Nephron progenitor cell (in vitro differentiated cells): Measurements from ENCODE around the gene NEMF.

Experiments
- DNase-seq: peaks from one replicate; pipeline ENCODE4 v3.0.0; 2021
- H3K27ac Mint-ChIP-seq: 2 replicates; pipeline ENCODE4 v1.8.0; 2021; ENCODE audit warnings: mild to moderate bottlenecking, moderate library complexity, mixed read lengths
- H3K27me3 Mint-ChIP-seq: 2 replicates; pipeline ENCODE4 v1.8.0; 2021; ENCODE audit warnings: mild to moderate bottlenecking, low read depth, mixed read lengths; ENCODE audit not compliant: poor library complexity
- H3K36me3 Mint-ChIP-seq: 2 replicates; pipeline ENCODE4 v1.8.0; 2021; ENCODE audit warnings: low read depth, mixed read lengths
- H3K4me1 Mint-ChIP-seq: 2 replicates; pipeline ENCODE4 v1.8.0; 2021; ENCODE audit warnings: mixed read lengths
- H3K4me3 Mint-ChIP-seq: 2 replicates; pipeline ENCODE4 v1.8.0; 2021; ENCODE audit warnings: mild to moderate bottlenecking, moderate library complexity, mixed read lengths
- H3K9me3 Mint-ChIP-seq: 2 replicates; pipeline ENCODE4 v1.8.0; 2021; ENCODE audit warnings: mild to moderate bottlenecking, moderate library complexity, mixed read lengths
- CTCF ChIP-seq: fragments of 200-600 bp; sonication (generic); IDR thresholded peaks from 2 replicates; pipeline ENCODE4 v1.5.0; 2021; ENCODE audit warnings: antibody characterized with exemption

NEMF gene

GRCh38 chr14:49865431-49865859 is 12.9 kb upstream of the NEMF start:
- DNase-seq: peak; percentile 87
- no peak overlapping the region for H3K4me3 Mint-ChIP-seq
- peaks cover 10% of the 10 kb centered on the region for H3K27me3 Mint-ChIP-seq
- peaks cover 23% of the 10 kb centered on the region for H3K4me1 Mint-ChIP-seq
- H3K27ac Mint-ChIP-seq: no peak overlapping the region
- peak; percentile 84 for TF ChIP-seq CTCF
- no peaks in the 10 kb centered on the region for H3K9me3 Mint-ChIP-seq
- no peaks in the 10 kb centered on the region for H3K36me3 Mint-ChIP-seq

GRCh38 chr14:49863487-49864281 is 11.1 kb upstream of the NEMF start:
- no peak for DNase-seq
- H3K27ac Mint-ChIP-seq: no peak overlapping the region
- peaks cover 5% of the 10 kb centered on the region for H3K27me3 Mint-ChIP-seq

GRCh38 chr14:49862089-49862673 is 9.6 kb upstream of the NEMF start:
- DNase-seq: peak; percentile 83
- peak; percentile 100 for TF ChIP-seq CTCF
- Mint-ChIP-seq H3K36me3 (no peaks in the 10 kb centered on the region), H3K9me3 (no peaks in the 10 kb centered on the region), H3K27ac (no peak overlapping the region), H3K27me3 (no peaks in the 10 kb centered on the region), H3K4me1 (peaks cover 19% of the 10 kb centered on the region), H3K4me3 (no peak overlapping the region)

More at GRCh38 chr14:49863487-49864281, 11.1 kb upstream of the NEMF start:
- no peaks in the 10 kb centered on the region for H3K9me3 Mint-ChIP-seq
- H3K4me3 Mint-ChIP-seq: no peak overlapping the region
- no peaks in the 10 kb centered on the region for H3K36me3 Mint-ChIP-seq
- TF ChIP-seq CTCF: no peak
- H3K4me1 Mint-ChIP-seq: peaks cover 25% of the 10 kb centered on the region

- Mint-ChIP-seq H3K36me3 (no peaks in the 10 kb centered on the region), H3K27ac (no peak overlapping the region), H3K4me3 (no peak overlapping the region), H3K27me3 (no peaks in the 10 kb centered on the region), H3K4me1 (peaks cover 19% of the 10 kb centered on the region), H3K9me3 (no peaks in the 10 kb centered on the region)
- peak; percentile 46 for DNase-seq
- no peak for TF ChIP-seq CTCF
Observed at GRCh38 chr14:49861699-49862088, 9.1 kb upstream of the NEMF start.

GRCh38 chr14:49860988-49861698 is 8.6 kb upstream of the NEMF start:
- peak overlapping the region; percentile 25 for H3K27ac Mint-ChIP-seq
- H3K36me3 Mint-ChIP-seq: no peaks in the 10 kb centered on the region
- peaks cover 19% of the 10 kb centered on the region for H3K4me1 Mint-ChIP-seq
- H3K4me3 Mint-ChIP-seq: no peak overlapping the region
- no peak for TF ChIP-seq CTCF
- no peak for DNase-seq
- no peaks in the 10 kb centered on the region for H3K27me3 Mint-ChIP-seq
- H3K9me3 Mint-ChIP-seq: no peaks in the 10 kb centered on the region
